Duodenal mucosa (tissue), 2 donors: ENCODE data around the gene SERINC5.
"Not testable (repeated sequence)": the region's sequence is repeated elsewhere in the genome, so short reads cannot be mapped to it uniquely, and the experiment has no call there.

Experiments
- H3K27ac ChIP-seq: one replicate; pipeline ENCODE4 v1.7.0; 2013; ENCODE audit warnings: low read depth, low read length
- H3K27me3 ChIP-seq, 2 donors: one replicate each; pipeline ENCODE4 v1.7.0; 2013; ENCODE audit warnings: low read length in 2 of 2, control low read depth in 1 of 2; ENCODE audit not compliant: insufficient read depth in 2 of 2, control insufficient read depth in 1 of 2
- H3K36me3 ChIP-seq, 2 donors: one replicate each; pipeline ENCODE4 v1.7.0; 2013; ENCODE audit warnings: low read length in 2 of 2, control low read depth in 1 of 2; ENCODE audit not compliant: insufficient read depth in 2 of 2, control insufficient read depth in 1 of 2
- H3K4me1 ChIP-seq, 2 donors: one replicate each; pipeline ENCODE4 v1.7.0; 2013; ENCODE audit warnings: low read length in 2 of 2, control low read depth in 1 of 2; ENCODE audit not compliant: insufficient read depth in 2 of 2, control insufficient read depth in 1 of 2
- H3K4me3 ChIP-seq, 2 donors: one replicate each; pipeline ENCODE4 v1.7.0; 2013; ENCODE audit warnings: low read length in 2 of 2, low read depth in 1 of 2
- H3K9ac ChIP-seq, 2 donors: one replicate each; pipeline ENCODE4 v1.7.0; 2013; ENCODE audit warnings: low read length in 2 of 2, low read depth in 1 of 2
- H3K9me3 ChIP-seq, 2 donors: one replicate each; pipeline ENCODE4 v1.7.0; 2013; ENCODE audit warnings: low read length in 2 of 2, control low read depth in 1 of 2; ENCODE audit not compliant: control insufficient read depth in 1 of 2

The SERINC5 gene

GRCh38 chr5:80159133-80159815, 96.6 kb downstream of the SERINC5 start:
- H3K36me3 ChIP-seq: peaks cover 7 to 43% of the 10 kb centered on the region in 2 donors
- no peak overlapping the region for H3K27ac ChIP-seq
- no peaks in the 10 kb centered on the region for H3K9me3 ChIP-seq
- no peak overlapping the region for H3K9ac ChIP-seq
- H3K4me1 ChIP-seq: no peaks in the 10 kb centered on the region
- no peaks in the 10 kb centered on the region for H3K27me3 ChIP-seq
- no peak overlapping the region for H3K4me3 ChIP-seq

GRCh38 chr5:80156156-80156555, 99.7 kb downstream of the SERINC5 start:
- Histone ChIP-seq H3K4me3 (no peak overlapping the region), H3K9ac (no peak overlapping the region), H3K27ac (no peak overlapping the region), H3K36me3 (peaks cover 9 to 45% of the 10 kb centered on the region in 2 donors), H3K9me3 (no peaks in the 10 kb centered on the region), H3K27me3 (no peaks in the 10 kb centered on the region), H3K4me1 (no peaks in the 10 kb centered on the region)

GRCh38 chr5:80154749-80155148, 101.1 kb downstream of the SERINC5 start:
- Histone ChIP-seq H3K36me3 (peaks cover 15 to 51% of the 10 kb centered on the region in 2 donors), H3K4me1 (no peaks in the 10 kb centered on the region), H3K9me3 (no peaks in the 10 kb centered on the region), H3K9ac (no peak overlapping the region), H3K4me3 (no peak overlapping the region), H3K27ac (no peak overlapping the region), H3K27me3 (no peaks in the 10 kb centered on the region)

- H3K9me3 ChIP-seq, H3K27ac ChIP-seq, H3K4me3 ChIP-seq, H3K4me1 ChIP-seq, H3K27me3 ChIP-seq, H3K9ac ChIP-seq: not testable (repeated sequence)
- peaks cover 15 to 52% of the 10 kb centered on the region in 2 donors for H3K36me3 ChIP-seq
Observed at GRCh38 chr5:80154289-80154688, 101.6 kb downstream of the SERINC5 start.

- Histone ChIP-seq H3K9ac (no peak overlapping the region), H3K4me1 (no peaks in the 10 kb centered on the region), H3K27ac (no peak overlapping the region), H3K9me3 (no peaks in the 10 kb centered on the region), H3K4me3 (no peak overlapping the region), H3K27me3 (no peaks in the 10 kb centered on the region), H3K36me3 (peaks cover 10 to 49% of the 10 kb centered on the region in 2 donors)
Observed at GRCh38 chr5:80153586-80154126, 102.2 kb downstream of the SERINC5 start.

GRCh38 chr5:80152778-80153177, 103.1 kb downstream of the SERINC5 start:
- Histone ChIP-seq H3K9me3 (no peaks in the 10 kb centered on the region), H3K4me1 (no peaks in the 10 kb centered on the region), H3K27me3 (no peaks in the 10 kb centered on the region), H3K36me3 (peaks cover 7 to 47% of the 10 kb centered on the region in 2 donors), H3K9ac (no peak overlapping the region), H3K4me3 (no peak overlapping the region), H3K27ac (no peak overlapping the region)

- Histone ChIP-seq H3K4me3 (no peak overlapping the region), H3K27ac (no peak overlapping the region), H3K9me3 (no peaks in the 10 kb centered on the region), H3K4me1 (no peaks in the 10 kb centered on the region), H3K27me3 (no peaks in the 10 kb centered on the region), H3K36me3 (peaks cover 7 to 48% of the 10 kb centered on the region in 2 donors), H3K9ac (no peak overlapping the region)
Observed at GRCh38 chr5:80151890-80152289, 104.0 kb downstream of the SERINC5 start.

GRCh38 chr5:80150731-80151130, 105.1 kb downstream of the SERINC5 start:
- Histone ChIP-seq H3K4me1 (no peaks in the 10 kb centered on the region), H3K9me3 (no peaks in the 10 kb centered on the region), H3K36me3 (peaks cover 7 to 50% of the 10 kb centered on the region in 2 donors), H3K27me3 (no peaks in the 10 kb centered on the region), H3K9ac (no peak overlapping the region), H3K27ac (no peak overlapping the region), H3K4me3 (no peak overlapping the region)

- H3K27ac ChIP-seq: no peak overlapping the region
- H3K4me1 ChIP-seq: no peaks in the 10 kb centered on the region
- no peak overlapping the region for H3K9ac ChIP-seq
- H3K36me3 ChIP-seq: peaks cover 12 to 55% of the 10 kb centered on the region in 2 donors
- H3K9me3 ChIP-seq: no peaks in the 10 kb centered on the region
- no peaks in the 10 kb centered on the region for H3K27me3 ChIP-seq
- H3K4me3 ChIP-seq: no peak overlapping the region
Observed at GRCh38 chr5:80149161-80149609, 106.7 kb downstream of the SERINC5 start.

- H3K27ac ChIP-seq: no peak overlapping the region
- H3K4me1 ChIP-seq: no peaks in the 10 kb centered on the region
- H3K36me3 ChIP-seq: peaks cover 23 to 66% of the 10 kb centered on the region in 2 donors
Observed at GRCh38 chr5:80147119-80147815, 108.6 kb downstream of the SERINC5 start.

More at GRCh38 chr5:80147119-80147815, 108.6 kb downstream of the SERINC5 start:
- H3K9ac ChIP-seq: no peak overlapping the region
- no peak overlapping the region for H3K4me3 ChIP-seq
- H3K9me3 ChIP-seq: no peaks in the 10 kb centered on the region
- no peaks in the 10 kb centered on the region for H3K27me3 ChIP-seq
